HUES48 (cell line): Measurements from ENCODE around the gene ELAVL2.
A peak's percentile ranks its signal among the peaks of the same experiment; 100 is the strongest.

Experiments used
- H3K27ac ChIP-seq: one replicate; pipeline ENCODE4 v1.7.0; 2013; ENCODE audit warnings: low read depth, low read length, inconsistent platforms
- H3K27me3 ChIP-seq: 2 replicates; pipeline ENCODE4 v1.6.1; 2013; ENCODE audit warnings: mild to moderate bottlenecking, low read length; ENCODE audit not compliant: control insufficient read depth, insufficient read depth
- H3K36me3 ChIP-seq: 2 replicates; pipeline ENCODE4 v1.6.1; 2013; ENCODE audit warnings: low read length; ENCODE audit not compliant: control insufficient read depth, insufficient read depth
- H3K4me1 ChIP-seq: 2 replicates; pipeline ENCODE4 v1.6.1; 2013; ENCODE audit warnings: mild to moderate bottlenecking, low read length; ENCODE audit not compliant: control insufficient read depth, insufficient read depth
- H3K4me3 ChIP-seq: 2 replicates; pipeline ENCODE4 v1.5.1; 2013; ENCODE audit warnings: mild to moderate bottlenecking, low read depth, low read length
- H3K9ac ChIP-seq: 2 replicates; pipeline ENCODE4 v1.6.1; 2013; ENCODE audit warnings: mild to moderate bottlenecking, low read depth, low read length, moderate library complexity
- H3K9me3 ChIP-seq: 2 replicates; pipeline ENCODE4 v1.6.1; 2013; ENCODE audit warnings: low read length; ENCODE audit not compliant: control insufficient read depth, insufficient read depth

The ELAVL2 gene

DNA sequence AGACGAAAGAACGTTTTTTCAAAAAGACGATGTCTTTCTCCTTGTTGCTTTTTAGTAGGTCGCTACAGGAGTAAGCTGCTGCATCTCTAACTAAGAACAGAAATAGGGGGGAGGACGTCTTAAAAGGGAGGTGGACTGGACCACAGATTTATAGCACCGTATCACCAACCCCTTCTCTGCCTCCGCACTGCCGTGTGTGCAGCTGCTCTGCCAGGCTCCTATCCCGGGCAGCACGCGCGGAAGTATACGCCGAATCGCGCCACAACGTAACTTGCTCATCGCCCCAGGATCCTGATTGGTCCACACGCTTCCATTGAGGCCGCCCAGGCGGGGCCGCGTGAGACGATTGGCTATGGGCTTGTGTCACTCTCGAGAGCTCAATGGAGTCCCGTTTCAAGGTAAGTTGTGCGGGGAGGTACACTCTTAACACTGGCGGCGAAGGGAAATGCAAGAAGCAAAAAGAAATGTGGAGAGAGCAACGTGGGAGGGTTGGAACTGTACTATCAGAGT, at the start of gene ELAVL2:
ELAVL2 (minus strand) TSS at position 121 of the 510 bp plus-strand sequence. CDS start 64,006 bp downstream, outside the sequence.
- Histone ChIP-seq H3K4me1 (peaks cover 33% of the 10 kb centered on the region), H3K9ac (peak within 1 kb of the TSS; percentile 10; the same call in 1 of the 2 replicates), H3K9me3 (no peaks in the 10 kb centered on the region), H3K27ac (no peak within 1 kb of the TSS), H3K4me3 (peak within 1 kb of the TSS; percentile 86), H3K27me3 (peaks cover 81% of the 10 kb centered on the region), H3K36me3 (no peaks in the 10 kb centered on the region)

- Histone ChIP-seq H3K4me1 (0 out of 2 replicates have a peak, but pooled peaks cover 2% of the 10 kb centered on the region), H3K9me3 (no peaks in the 10 kb centered on the region), H3K9ac (no peak overlapping the region), H3K27ac (no peak overlapping the region), H3K27me3 (no peaks in the 10 kb centered on the region), H3K4me3 (no peak overlapping the region), H3K36me3 (no peaks in the 10 kb centered on the region)
Measured at GRCh38 chr9:23858234-23858633, 32.2 kb upstream of the ELAVL2 start.

- H3K4me1 ChIP-seq, result 0 out of 2 replicates have a peak, but pooled peaks cover 6% of the 10 kb centered on the region
- no peaks in the 10 kb centered on the region for H3K9me3 ChIP-seq
- no peak overlapping the region for H3K27ac ChIP-seq
- no peak overlapping the region for H3K9ac ChIP-seq
- peaks cover 12% of the 10 kb centered on the region for H3K27me3 ChIP-seq
- H3K4me3 ChIP-seq, result no peak overlapping the region
- no peaks in the 10 kb centered on the region for H3K36me3 ChIP-seq
Measured at GRCh38 chr9:23855873-23856604, 30.0 kb upstream of the ELAVL2 start.

GRCh38 chr9:23850690-23851629, 24.9 kb upstream of the ELAVL2 start:
- Histone ChIP-seq H3K4me1 (peaks cover 13% of the 10 kb centered on the region), H3K36me3 (no peaks in the 10 kb centered on the region), H3K9me3 (no peaks in the 10 kb centered on the region), H3K4me3 (peak overlapping the region; percentile 74), H3K27me3 (peaks cover 16% of the 10 kb centered on the region), H3K27ac (no peak overlapping the region), H3K9ac (peak overlapping the region; percentile 7; the same call in 1 of the 2 replicates)

DNA sequence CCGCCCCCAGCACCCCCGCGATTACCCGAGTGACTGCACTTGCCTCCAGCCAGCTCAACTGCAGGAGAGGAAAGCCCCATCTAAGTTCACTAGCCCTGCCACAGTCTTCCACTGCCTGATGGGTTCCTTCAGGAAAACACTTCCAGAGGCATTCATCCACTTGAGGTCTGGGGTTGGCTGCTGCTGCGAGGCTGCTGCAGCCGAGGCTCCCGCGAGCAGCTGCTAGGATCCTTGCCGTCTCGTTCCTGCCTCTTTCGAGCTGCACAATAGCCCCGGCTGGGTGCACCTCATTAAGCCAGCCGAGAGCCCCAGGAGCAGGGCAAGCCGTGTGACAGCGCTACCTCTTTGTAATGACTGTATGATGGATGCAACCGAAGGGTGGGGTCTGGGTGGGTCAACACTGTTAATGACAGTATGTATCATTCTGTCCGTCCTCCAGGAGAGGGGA, 24.2 kb upstream of the ELAVL2 start:
- peak overlapping the region; percentile 74 for H3K4me3 ChIP-seq
- no peak overlapping the region for H3K9ac ChIP-seq
- H3K27ac ChIP-seq, result peak overlapping the region; percentile 52

GRCh38 chr9:23849379-23850035, 23.5 kb upstream of the ELAVL2 start:
- H3K4me1 ChIP-seq, result peaks cover 13% of the 10 kb centered on the region
- peak overlapping the region; percentile 74 for H3K4me3 ChIP-seq
- H3K36me3 ChIP-seq, result no peaks in the 10 kb centered on the region
- peak overlapping the region; percentile 26; the same call in 1 of the 2 replicates for H3K9ac ChIP-seq
- peak overlapping the region; percentile 36 for H3K27ac ChIP-seq
- H3K9me3 ChIP-seq, result no peaks in the 10 kb centered on the region
- peaks cover 16% of the 10 kb centered on the region for H3K27me3 ChIP-seq

More for the DNA sequence above, 24.2 kb upstream of the ELAVL2 start:
- Histone ChIP-seq H3K36me3 (no peaks in the 10 kb centered on the region), H3K27me3 (peaks cover 16% of the 10 kb centered on the region), H3K4me1 (peaks cover 13% of the 10 kb centered on the region), H3K9me3 (no peaks in the 10 kb centered on the region)

DNA sequence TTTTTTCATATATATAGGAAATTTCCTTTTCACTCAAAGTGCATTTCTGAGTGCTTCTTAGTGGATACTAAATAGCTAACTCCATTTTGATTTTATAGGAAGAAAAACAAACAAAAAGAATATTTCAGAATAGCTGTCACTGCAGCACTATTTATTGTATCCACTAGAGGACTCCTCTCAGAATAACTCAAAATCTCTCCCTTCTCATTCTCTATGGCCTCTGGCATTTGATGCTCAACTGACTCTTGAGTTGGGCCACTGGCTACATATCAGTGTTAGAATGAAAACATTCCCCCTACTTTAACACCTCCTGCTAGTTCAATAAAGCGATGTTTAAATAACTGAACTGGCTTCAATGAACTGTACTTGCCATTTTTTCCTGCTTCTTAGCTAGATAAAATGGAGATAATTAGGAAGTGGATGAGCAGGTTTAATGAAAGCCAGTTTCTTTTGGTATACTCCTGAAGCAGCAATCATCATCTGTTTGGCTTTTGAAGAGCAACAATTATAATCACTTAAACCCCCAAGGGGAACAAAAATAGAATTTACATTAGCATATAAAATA, 16.6 kb upstream of the ELAVL2 start:
- Histone ChIP-seq H3K9ac (no peak overlapping the region), H3K4me3 (no peak overlapping the region), H3K4me1 (peaks cover 13% of the 10 kb centered on the region), H3K27me3 (no peaks in the 10 kb centered on the region), H3K27ac (no peak overlapping the region), H3K9me3 (no peaks in the 10 kb centered on the region), H3K36me3 (no peaks in the 10 kb centered on the region)

DNA sequence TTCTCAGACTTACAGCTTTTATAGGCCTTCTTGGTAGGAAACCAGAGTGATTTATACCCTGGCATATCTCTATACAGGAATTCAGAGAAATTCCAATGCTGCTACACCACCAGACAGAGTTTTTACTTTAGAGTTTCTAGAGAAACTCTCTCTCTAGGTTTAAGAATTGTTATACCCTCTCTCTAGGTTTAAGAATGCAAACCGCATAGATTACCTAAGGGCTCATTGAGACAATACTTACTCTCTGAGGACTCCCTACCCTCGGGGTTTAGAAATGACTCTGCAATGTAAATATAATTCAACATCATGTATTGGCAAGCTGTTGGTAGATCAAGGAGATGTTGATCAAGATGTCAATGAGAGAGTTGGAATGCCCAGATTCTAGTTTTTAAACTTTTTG, 15.3 kb upstream of the ELAVL2 start:
- Histone ChIP-seq H3K36me3 (no peaks in the 10 kb centered on the region), H3K27ac (no peak overlapping the region), H3K9me3 (no peaks in the 10 kb centered on the region), H3K9ac (no peak overlapping the region), H3K4me3 (no peak overlapping the region), H3K27me3 (no peaks in the 10 kb centered on the region), H3K4me1 (peaks cover 16% of the 10 kb centered on the region)

DNA sequence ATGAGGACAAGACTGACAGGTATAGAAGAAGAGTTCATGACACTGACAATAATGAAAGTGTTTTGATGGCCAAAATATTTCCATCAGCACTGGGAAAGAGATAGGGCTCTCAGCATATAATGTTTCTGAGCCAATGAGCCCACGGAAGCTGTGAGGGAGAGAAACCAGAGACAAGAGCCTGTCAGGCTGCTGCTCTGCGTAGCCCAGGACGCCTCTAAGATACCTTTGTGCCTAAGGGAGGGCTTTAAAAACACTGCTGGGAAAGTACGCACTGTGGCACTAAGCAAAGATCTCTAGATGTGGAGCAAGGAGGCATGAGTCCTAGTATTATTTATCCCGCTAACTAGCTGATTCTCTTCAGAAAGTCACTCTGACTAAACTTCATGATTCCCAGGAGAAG, 11.0 kb upstream of the ELAVL2 start:
- Histone ChIP-seq H3K36me3 (no peaks in the 10 kb centered on the region), H3K4me1 (peaks cover 12% of the 10 kb centered on the region), H3K27ac (no peak overlapping the region), H3K4me3 (no peak overlapping the region), H3K9me3 (no peaks in the 10 kb centered on the region), H3K27me3 (peaks cover 14% of the 10 kb centered on the region), H3K9ac (no peak overlapping the region)
